CD4-positive, CD25-positive, alpha-beta regulatory T cell (primary cell): Measurements from ENCODE around the gene SLC16A3. TPM values are rescaled to one million over a fixed set of nuclear protein-coding genes. Genes with fewer than 3 reads are reported as not detected.

Experiments used
- ATAC-seq, 2 donors: fragments of 150-1000 bp; cut with Tn5 transposase; one replicate each; pipeline ENCODE4 v1.10.0; 2021; ENCODE audit warnings: low read depth in 2 of 2, moderate number of reproducible peaks in 2 of 2, moderate library complexity in 1 of 2
- DNase-seq, 3 donors: peaks; one replicate each; pipeline versions ENCODE4 v3.0.0 to v3.0.0-alpha.2; 2012 to 2022; ENCODE audit warnings: mixed read lengths in 1 of 3
- H3K27ac ChIP-seq: one replicate; pipeline ENCODE4 v1.7.0; 2013; ENCODE audit warnings: mild to moderate bottlenecking, low read length; ENCODE audit not compliant: insufficient read depth, poor library complexity, severe bottlenecking
- H3K27me3 ChIP-seq: one replicate; pipeline ENCODE4 v1.7.0; 2013; ENCODE audit warnings: low read length; ENCODE audit not compliant: control insufficient read depth, insufficient read depth
- H3K36me3 ChIP-seq: one replicate; pipeline ENCODE4 v1.7.0; 2013; ENCODE audit warnings: mild to moderate bottlenecking, low read length, moderate library complexity; ENCODE audit not compliant: control insufficient read depth, insufficient read depth
- H3K4me1 ChIP-seq: 2 replicates; pipeline ENCODE4 v1.7.0; 2013; ENCODE audit warnings: mild to moderate bottlenecking, low read length; ENCODE audit not compliant: insufficient read depth, control insufficient read depth, poor library complexity, severe bottlenecking
- H3K4me3 ChIP-seq: one replicate; pipeline ENCODE4 v1.7.0; 2013; ENCODE audit warnings: low read depth, mild to moderate bottlenecking, low read length, moderate library complexity
- H3K9me3 ChIP-seq, 2 experiments: 1 replicate in 1 of 2; 2 replicates in 1 of 2; pipeline ENCODE4 v1.7.0; 2013; ENCODE audit warnings: low read length in 2 of 2, mild to moderate bottlenecking in 1 of 2, moderate library complexity in 1 of 2; ENCODE audit not compliant: control insufficient read depth in 2 of 2
- H3K27ac Mint-ChIP-seq, 3 donors: one replicate each; pipeline ENCODE4 v1.8.0; 2020 to 2022; ENCODE audit warnings: mild to moderate bottlenecking in 3 of 3, mixed read lengths in 3 of 3, moderate library complexity in 2 of 3
- H3K27me3 Mint-ChIP-seq: one replicate; pipeline ENCODE4 v1.8.0; 2022; ENCODE audit warnings: mild to moderate bottlenecking, mixed read lengths
- H3K36me3 Mint-ChIP-seq: one replicate; pipeline ENCODE4 v1.8.0; 2020; ENCODE audit warnings: mixed read lengths
- H3K4me1 Mint-ChIP-seq, 4 donors: one replicate each; pipeline ENCODE4 v1.8.0; 2020 to 2022; ENCODE audit warnings: mixed read lengths in 4 of 4, mild to moderate bottlenecking in 1 of 4
- H3K4me3 Mint-ChIP-seq, 4 donors: one replicate each; pipeline ENCODE4 v1.8.0; 2020 to 2022; ENCODE audit warnings: mild to moderate bottlenecking in 4 of 4, mixed read lengths in 4 of 4, moderate library complexity in 3 of 4
- H3K9me3 Mint-ChIP-seq, 7 donors: one replicate each; pipeline ENCODE4 v1.8.0; 2020 to 2022; ENCODE audit warnings: mixed read lengths in 7 of 7, mild to moderate bottlenecking in 3 of 7, moderate library complexity in 2 of 7
- polyA plus RNA-seq, 4 donors: library from polyadenylated mRNA; unstranded; fragments of 300-500 nt; fragmentation: Illumina TruSeq; gene quantifications; one replicate each; pipeline ENCODE4 v1.2.3, GENCODE V29; 2021
- total RNA-seq: library from RNA; stranded (reverse); gene quantifications from one replicate; pipeline ENCODE4 v1.2.3, GENCODE V29; 2022

The SLC16A3 gene
- total and polyA plus RNA-seq, 5 donors from 2014 or later = 1.5 to 52.5 (median 2.3) TPM

- Histone ChIP-seq H3K4me1 (peaks cover 37% of the 10 kb centered on the region), H3K27ac (peak overlapping the region; percentile 92), H3K4me3 (no peak overlapping the region), H3K36me3 (peaks cover 17% of the 10 kb centered on the region), H3K27me3 (no peaks in the 10 kb centered on the region), H3K9me3 (no peaks in the 10 kb centered on the region)
- peak overlapping the region; percentile 45 to 99 (median 94) for H3K27ac Mint-ChIP-seq
- H3K9me3 Mint-ChIP-seq = no peaks in the 10 kb centered on the region
- DNase-seq (no peak), ATAC-seq (no peak)
- H3K27me3 Mint-ChIP-seq = peaks cover 8% of the 10 kb centered on the region
- peaks cover 13% of the 10 kb centered on the region for H3K36me3 Mint-ChIP-seq
- H3K4me3 Mint-ChIP-seq = peak overlapping the region; percentile 32 to 98 (median 95)
- peaks cover 6 to 35% (median 24%) of the 10 kb centered on the region in 4 donors for H3K4me1 Mint-ChIP-seq
Measured at GRCh38 chr17:82274134-82275020, 45.5 kb downstream of the SLC16A3 start.

GRCh38 chr17:82275326-82275725 is 46.5 kb downstream of the SLC16A3 start:
- no peak for ATAC-seq
- peaks cover 6 to 25% (median 16%) of the 10 kb centered on the region in 4 donors for H3K4me1 Mint-ChIP-seq
- no peaks in the 10 kb centered on the region for H3K9me3 Mint-ChIP-seq
- no peak overlapping the region for H3K4me3 ChIP-seq
- H3K27me3 ChIP-seq = no peaks in the 10 kb centered on the region
- no peak overlapping the region for H3K27ac ChIP-seq
- H3K9me3 ChIP-seq = no peaks in the 10 kb centered on the region
- peaks cover 11% of the 10 kb centered on the region for H3K36me3 ChIP-seq
- H3K4me1 ChIP-seq = peaks cover 27% of the 10 kb centered on the region
- DNase-seq = no peak
- H3K4me3 Mint-ChIP-seq = peak overlapping the region in 2 of 4 donors; percentile 51 to 98
- H3K36me3 Mint-ChIP-seq = peaks cover 9% of the 10 kb centered on the region
- H3K27ac Mint-ChIP-seq = no peak overlapping the region
- peaks cover 8% of the 10 kb centered on the region for H3K27me3 Mint-ChIP-seq

GRCh38 chr17:82276938-82277337 is 48.1 kb downstream of the SLC16A3 start:
- DNase-seq = no peak
- Mint-ChIP-seq H3K27me3 (peaks cover 13% of the 10 kb centered on the region), H3K4me1 (peaks cover 6 to 16% (median 9%) of the 10 kb centered on the region in 4 donors), H3K36me3 (peaks cover 5% of the 10 kb centered on the region), H3K9me3 (no peaks in the 10 kb centered on the region), H3K27ac (no peak overlapping the region), H3K4me3 (no peak overlapping the region)
- H3K27me3 ChIP-seq = no peaks in the 10 kb centered on the region
- peaks cover 12% of the 10 kb centered on the region for H3K4me1 ChIP-seq
- no peaks in the 10 kb centered on the region for H3K9me3 ChIP-seq
- ATAC-seq = no peak
- no peaks in the 10 kb centered on the region for H3K36me3 ChIP-seq
- no peak overlapping the region for H3K27ac ChIP-seq
- H3K4me3 ChIP-seq = no peak overlapping the region

- no peaks in the 10 kb centered on the region for H3K9me3 ChIP-seq
- Mint-ChIP-seq H3K27ac (no peak overlapping the region), H3K4me1 (peaks cover 0 to 9% (median 3%) of the 10 kb centered on the region in 4 donors), H3K27me3 (peaks cover 13% of the 10 kb centered on the region), H3K9me3 (no peaks in the 10 kb centered on the region), H3K36me3 (no peaks in the 10 kb centered on the region), H3K4me3 (no peak overlapping the region)
- no peak overlapping the region for H3K4me3 ChIP-seq
- no peaks in the 10 kb centered on the region for H3K36me3 ChIP-seq
- no peak overlapping the region for H3K27ac ChIP-seq
- peaks cover 9% of the 10 kb centered on the region for H3K4me1 ChIP-seq
- no peak for ATAC-seq
- H3K27me3 ChIP-seq = no peaks in the 10 kb centered on the region
- DNase-seq = no peak
Measured at GRCh38 chr17:82277851-82278250, 49.0 kb downstream of the SLC16A3 start.

GRCh38 chr17:82278308-82278707 is 49.5 kb downstream of the SLC16A3 start:
- no peak overlapping the region for H3K27ac Mint-ChIP-seq
- H3K4me1 ChIP-seq = peaks cover 9% of the 10 kb centered on the region
- H3K9me3 ChIP-seq = no peaks in the 10 kb centered on the region
- no peak overlapping the region for H3K27ac ChIP-seq
- no peaks in the 10 kb centered on the region for H3K9me3 Mint-ChIP-seq
- H3K36me3 Mint-ChIP-seq = no peaks in the 10 kb centered on the region
- DNase-seq (no peak), ATAC-seq (no peak)
- peaks cover 12% of the 10 kb centered on the region for H3K27me3 Mint-ChIP-seq
- H3K4me3 ChIP-seq = no peak overlapping the region
- H3K36me3 ChIP-seq = no peaks in the 10 kb centered on the region
- H3K27me3 ChIP-seq = no peaks in the 10 kb centered on the region
- H3K4me3 Mint-ChIP-seq = no peak overlapping the region
- H3K4me1 Mint-ChIP-seq = peaks cover 0 to 9% (median 3%) of the 10 kb centered on the region in 4 donors

- Mint-ChIP-seq H3K9me3 (no peaks in the 10 kb centered on the region), H3K36me3 (no peaks in the 10 kb centered on the region), H3K4me1 (peaks cover 0 to 9% (median 3%) of the 10 kb centered on the region in 4 donors), H3K27me3 (peaks cover 8% of the 10 kb centered on the region), H3K4me3 (no peak overlapping the region), H3K27ac (no peak overlapping the region)
- ATAC-seq (no peak), DNase-seq (no peak)
- no peaks in the 10 kb centered on the region for H3K36me3 ChIP-seq
- H3K4me3 ChIP-seq = no peak overlapping the region
- no peak overlapping the region for H3K27ac ChIP-seq
- no peaks in the 10 kb centered on the region for H3K27me3 ChIP-seq
- H3K9me3 ChIP-seq = no peaks in the 10 kb centered on the region
- peaks cover 5% of the 10 kb centered on the region for H3K4me1 ChIP-seq
Measured at GRCh38 chr17:82278786-82279391, 50.0 kb downstream of the SLC16A3 start.

GRCh38 chr17:82280537-82280936 is 51.7 kb downstream of the SLC16A3 start:
- no peak overlapping the region for H3K27ac ChIP-seq
- H3K9me3 Mint-ChIP-seq = no peaks in the 10 kb centered on the region
- peak overlapping the region in 1 of 3 donors; percentile 26 for H3K27ac Mint-ChIP-seq
- H3K4me1 ChIP-seq = peaks cover 4% of the 10 kb centered on the region
- no peaks in the 10 kb centered on the region for H3K9me3 ChIP-seq
- no peaks in the 10 kb centered on the region for H3K36me3 ChIP-seq
- no peak for DNase-seq
- no peak overlapping the region for H3K4me3 Mint-ChIP-seq
- H3K4me3 ChIP-seq = no peak overlapping the region
- ATAC-seq = no peak
- H3K4me1 Mint-ChIP-seq = peaks cover 0 to 7% (median 3%) of the 10 kb centered on the region in 4 donors
- H3K36me3 Mint-ChIP-seq = no peaks in the 10 kb centered on the region
- H3K27me3 Mint-ChIP-seq = peaks cover 8% of the 10 kb centered on the region
- no peaks in the 10 kb centered on the region for H3K27me3 ChIP-seq
